ENCODE data around the gene KCNN1.

The KCNN1 gene

DNA sequence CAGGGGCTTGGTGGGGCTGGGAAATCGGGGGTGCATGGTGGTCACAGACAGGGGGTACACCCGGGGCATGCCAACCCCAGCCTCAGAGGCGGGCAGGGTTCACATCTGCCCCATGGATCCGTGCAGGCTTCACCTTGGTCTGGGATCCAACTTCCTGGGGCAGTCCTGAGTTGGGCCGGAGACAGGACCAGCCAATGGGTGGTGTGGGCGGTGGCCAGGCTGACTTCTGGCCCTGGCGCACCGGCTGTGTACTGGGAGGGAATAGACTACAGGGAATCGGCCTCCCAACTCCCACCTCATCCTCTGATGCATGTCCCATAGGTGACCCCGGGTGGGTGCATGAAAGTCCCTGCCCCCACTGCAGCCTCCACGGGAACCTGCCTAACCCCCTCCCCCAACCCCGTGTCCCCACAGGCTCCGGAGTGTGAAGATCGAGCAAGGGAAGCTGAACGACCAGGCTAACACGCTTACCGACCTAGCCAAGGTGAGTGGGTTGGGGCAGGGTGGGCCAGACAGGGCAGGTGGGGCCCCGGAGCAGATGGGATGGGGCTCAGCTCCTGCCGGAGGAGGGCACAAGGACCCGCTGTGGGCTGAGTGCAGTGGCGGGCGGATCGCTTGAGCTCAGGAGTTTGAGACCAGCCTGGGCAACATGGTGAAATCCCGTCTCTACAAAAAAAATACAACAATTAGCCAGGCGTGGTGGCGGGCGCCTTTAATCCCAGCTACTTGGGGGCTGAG lies 26.3 kb downstream of the KCNN1 start:
- TF ChIP-seq, protein P1, sequence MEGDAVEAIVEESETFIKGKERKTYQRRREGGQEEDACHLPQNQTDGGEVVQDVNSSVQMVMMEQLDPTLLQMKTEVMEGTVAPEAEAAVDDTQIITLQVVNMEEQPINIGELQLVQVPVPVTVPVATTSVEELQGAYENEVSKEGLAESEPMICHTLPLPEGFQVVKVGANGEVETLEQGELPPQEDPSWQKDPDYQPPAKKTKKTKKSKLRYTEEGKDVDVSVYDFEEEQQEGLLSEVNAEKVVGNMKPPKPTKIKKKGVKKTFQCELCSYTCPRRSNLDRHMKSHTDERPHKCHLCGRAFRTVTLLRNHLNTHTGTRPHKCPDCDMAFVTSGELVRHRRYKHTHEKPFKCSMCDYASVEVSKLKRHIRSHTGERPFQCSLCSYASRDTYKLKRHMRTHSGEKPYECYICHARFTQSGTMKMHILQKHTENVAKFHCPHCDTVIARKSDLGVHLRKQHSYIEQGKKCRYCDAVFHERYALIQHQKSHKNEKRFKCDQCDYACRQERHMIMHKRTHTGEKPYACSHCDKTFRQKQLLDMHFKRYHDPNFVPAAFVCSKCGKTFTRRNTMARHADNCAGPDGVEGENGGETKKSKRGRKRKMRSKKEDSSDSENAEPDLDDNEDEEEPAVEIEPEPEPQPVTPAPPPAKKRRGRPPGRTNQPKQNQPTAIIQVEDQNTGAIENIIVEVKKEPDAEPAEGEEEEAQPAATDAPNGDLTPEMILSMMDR (IDR thresholded peaks at IDR 0.05) = no peak
- H3K4me3 ChIP-seq (ENCODE audit: low read depth in 1 of 2, low read length in 1 of 2) = no peak overlapping the region
- no peaks in the 10 kb centered on the region for H3K36me3 ChIP-seq
- H3K4me1 ChIP-seq (ENCODE audit: control insufficient read depth in 1 of 2, insufficient read depth in 1 of 2, low read depth in 1 of 2, low read length in 1 of 2) = no peaks in the 10 kb centered on the region
- no peaks in the 10 kb centered on the region for H3K9me3 ChIP-seq
- no peak overlapping the region for H3K27ac ChIP-seq
- peaks cover 36% of the 10 kb centered on the region for H3K27me3 ChIP-seq

DNA sequence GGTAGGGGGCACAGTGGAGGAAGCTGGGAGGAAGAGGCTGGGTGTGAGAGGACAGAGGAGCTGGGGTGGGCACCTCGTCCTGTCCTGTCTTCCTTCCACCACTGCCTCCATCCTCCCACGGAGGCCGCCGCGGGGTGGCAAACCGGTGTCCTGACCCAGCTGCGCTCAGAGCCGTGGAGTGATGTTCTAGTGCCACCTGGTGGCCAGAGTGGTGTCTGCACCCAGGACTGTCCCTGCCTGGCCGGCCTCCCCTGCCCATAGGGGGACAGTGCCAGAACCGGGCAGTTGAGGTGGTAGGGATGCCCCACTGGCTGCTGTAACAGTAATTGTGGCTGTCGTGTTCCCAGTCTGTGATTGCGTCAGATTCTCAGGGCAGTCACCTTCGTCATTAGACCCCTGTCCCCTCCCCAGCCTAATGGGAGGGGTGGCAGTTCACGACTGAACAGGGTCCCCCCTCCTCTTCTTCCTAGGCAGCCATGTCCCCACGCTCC lies 30.0 kb downstream of the KCNN1 start:
- Histone ChIP-seq H3K4me1 (ENCODE audit: control insufficient read depth in 1 of 2, insufficient read depth in 1 of 2, low read depth in 1 of 2, low read length in 1 of 2) (peaks cover 7 to 13% of the 10 kb centered on the region in 2 experiments), H3K27ac (no peak overlapping the region), H3K27me3 (peaks cover 36% of the 10 kb centered on the region), H3K9me3 (no peaks in the 10 kb centered on the region), H3K4me3 (ENCODE audit: low read depth in 1 of 2, low read length in 1 of 2) (no peak overlapping the region), H3K36me3 (no peaks in the 10 kb centered on the region)
- TF ChIP-seq, protein P1 (IDR thresholded peaks at IDR 0.05) = peak; percentile 98

DNA sequence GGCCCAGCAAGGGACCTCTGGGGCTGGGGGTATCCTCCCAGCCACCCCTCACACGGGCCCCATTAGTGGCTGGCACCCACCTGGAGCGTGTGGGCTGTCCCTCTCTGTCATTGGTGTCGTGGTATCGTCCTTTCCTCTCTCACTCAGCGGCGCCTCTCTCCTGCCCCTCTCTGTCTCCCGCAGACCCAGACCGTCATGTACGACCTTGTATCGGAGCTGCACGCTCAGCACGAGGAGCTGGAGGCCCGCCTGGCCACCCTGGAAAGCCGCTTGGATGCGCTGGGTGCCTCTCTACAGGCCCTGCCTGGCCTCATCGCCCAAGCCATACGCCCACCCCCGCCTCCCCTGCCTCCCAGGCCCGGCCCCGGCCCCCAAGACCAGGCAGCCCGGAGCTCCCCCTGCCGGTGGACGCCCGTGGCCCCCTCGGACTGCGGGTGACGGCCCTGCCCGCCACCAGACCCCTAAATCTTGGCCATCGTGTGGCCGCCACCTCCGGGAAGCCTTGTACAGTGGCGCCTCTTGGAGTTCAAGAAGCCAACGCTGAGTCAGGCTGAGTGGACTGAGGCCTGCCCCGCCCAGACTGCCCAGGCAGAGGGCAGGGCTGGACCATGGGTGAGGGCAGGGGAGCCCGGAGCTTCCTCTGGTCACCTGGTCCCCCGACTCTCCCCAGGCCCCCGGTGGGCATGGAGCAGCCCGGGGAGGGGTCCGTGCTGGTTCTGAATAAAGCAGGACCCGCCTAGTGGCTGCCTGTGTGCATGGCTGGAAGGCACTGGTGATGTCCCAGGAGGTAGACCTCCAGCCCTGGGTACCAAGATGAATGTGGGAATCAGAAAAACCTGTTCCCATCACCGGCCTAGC lies 31.3 kb downstream of the KCNN1 start:
- Histone ChIP-seq H3K9me3 (no peaks in the 10 kb centered on the region), H3K4me1 (ENCODE audit: control insufficient read depth in 1 of 2, insufficient read depth in 1 of 2, low read depth in 1 of 2, low read length in 1 of 2) (peaks cover 20 to 26% of the 10 kb centered on the region in 2 experiments), H3K36me3 (no peaks in the 10 kb centered on the region), H3K27me3 (peaks cover 36% of the 10 kb centered on the region), H3K4me3 (ENCODE audit: low read depth in 1 of 2, low read length in 1 of 2) (no peak overlapping the region), H3K27ac (no peak overlapping the region)
- TF ChIP-seq, protein P1 (IDR thresholded peaks at IDR 0.05) = no peak

DNA sequence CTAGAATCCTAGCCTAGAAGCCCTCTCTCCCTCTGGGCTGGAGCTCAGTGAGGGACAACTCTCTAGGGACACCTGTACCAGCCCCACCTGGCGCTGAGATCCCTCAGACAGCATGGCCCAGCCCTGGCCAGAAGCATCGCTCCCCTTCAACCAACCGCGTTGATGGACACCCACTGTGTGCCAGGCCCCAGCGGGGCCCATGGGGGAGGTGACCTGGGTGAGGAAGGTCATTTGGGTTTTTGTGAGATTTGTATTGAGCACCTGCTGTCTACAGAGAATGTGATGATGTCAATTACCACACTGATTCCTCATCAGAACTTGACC lies 31.9 kb downstream of the KCNN1 start:
- Histone ChIP-seq H3K27ac (no peak overlapping the region), H3K36me3 (no peaks in the 10 kb centered on the region), H3K27me3 (peaks cover 30% of the 10 kb centered on the region), H3K4me3 (ENCODE audit: low read depth in 1 of 2, low read length in 1 of 2) (no peak overlapping the region), H3K4me1 (ENCODE audit: control insufficient read depth in 1 of 2, insufficient read depth in 1 of 2, low read depth in 1 of 2, low read length in 1 of 2) (peaks cover 21 to 29% of the 10 kb centered on the region in 2 experiments), H3K9me3 (no peaks in the 10 kb centered on the region)
- TF ChIP-seq, protein P1 (IDR thresholded peaks at IDR 0.05) = no peak

DNA sequence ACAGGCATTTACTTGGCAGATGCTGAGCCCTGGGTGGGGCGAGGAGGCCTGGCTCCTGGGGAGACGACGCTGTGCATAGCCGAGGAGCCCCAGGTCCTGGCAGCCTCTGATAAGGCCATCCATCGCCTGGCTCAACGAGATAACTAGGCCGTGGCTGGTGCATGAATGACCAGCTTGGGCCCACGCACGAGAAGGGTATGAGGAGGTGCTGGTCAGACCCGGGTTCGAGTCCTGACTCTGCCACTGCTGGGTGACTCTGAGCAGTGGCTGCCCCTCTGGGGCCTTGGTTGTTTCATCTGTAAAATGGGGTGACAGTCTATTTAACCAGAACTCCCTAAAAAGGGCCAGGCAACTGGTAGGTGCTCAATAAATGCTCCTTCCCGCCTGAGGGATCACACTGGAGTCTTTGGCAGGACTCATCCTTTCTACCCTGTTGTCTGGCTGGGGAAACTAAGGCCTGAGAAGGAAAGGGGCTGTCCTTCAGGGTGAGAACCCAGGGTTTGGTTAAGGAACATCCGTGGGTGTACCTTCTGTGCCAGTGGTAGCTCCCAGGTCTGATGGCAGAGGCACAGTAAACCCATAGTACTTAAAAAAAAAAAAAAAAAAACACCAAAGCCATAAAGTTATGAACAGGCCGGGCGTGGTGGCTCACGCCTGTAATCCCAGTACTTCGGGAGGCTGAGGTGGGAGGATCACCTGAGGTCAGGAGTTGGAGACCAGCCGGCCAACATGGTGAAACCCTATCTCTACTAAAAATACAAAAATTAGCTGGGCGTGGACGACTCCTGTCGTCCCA lies 33.0 kb downstream of the KCNN1 start:
- peak overlapping the region in 1 of 2 experiments; percentile 77 for H3K4me3 ChIP-seq (ENCODE audit: low read depth in 1 of 2, low read length in 1 of 2)
- H3K9me3 ChIP-seq = no peaks in the 10 kb centered on the region
- TF ChIP-seq, protein P1 (IDR thresholded peaks at IDR 0.05) = no peak

More for the DNA sequence above, 33.0 kb downstream of the KCNN1 start:
- Histone ChIP-seq H3K27ac (peak overlapping the region; percentile 89), H3K4me1 (ENCODE audit: control insufficient read depth in 1 of 2, insufficient read depth in 1 of 2, low read depth in 1 of 2, low read length in 1 of 2) (peaks cover 21 to 29% of the 10 kb centered on the region in 2 experiments), H3K36me3 (no peaks in the 10 kb centered on the region), H3K27me3 (peaks cover 19% of the 10 kb centered on the region)
